Mucosa of descending colon (tissue), 3 donors: Measurements from ENCODE around the gene OPN5. TPM values are rescaled to one million over a fixed set of nuclear protein-coding genes. Genes with fewer than 3 reads are reported as not detected.

Experiments used
- ATAC-seq: fragments of 200-7000 bp; cut with Tn5 transposase; one replicate; pipeline ENCODE4 v1.9.1; 2020; ENCODE audit warnings: mild to moderate bottlenecking, moderate library complexity
- DNase-seq, 3 donors: peaks; one replicate each; pipeline ENCODE4 v3.0.0-alpha.2; 2020
- H3K36me3 ChIP-seq: fragments of 200-600 bp; one replicate; pipeline ENCODE4 v1.8.0; 2021; ENCODE audit warnings: low read depth, mild to moderate bottlenecking
- H3K4me1 ChIP-seq: fragments of 200-600 bp; one replicate; pipeline ENCODE4 v1.8.0; 2021; ENCODE audit warnings: low read depth, mild to moderate bottlenecking
- H3K4me3 ChIP-seq: fragments of 200-600 bp; one replicate; pipeline ENCODE4 v1.8.0; 2021; ENCODE audit warnings: mild to moderate bottlenecking
- H3K9me3 ChIP-seq: fragments of 200-600 bp; one replicate; pipeline ENCODE4 v1.8.0; 2021; ENCODE audit warnings: mild to moderate bottlenecking
- CTCF ChIP-seq: fragments of 200-600 bp; IDR thresholded peaks from one replicate; pipeline ENCODE4 v1.8.0; 2022; ENCODE audit warnings: antibody characterized with exemption, mild to moderate bottlenecking
- intact Hi-C, 2 donors: fragments of 100-400 bp; cut with DNase I in 1 of 2; cut with micrococcal nuclease in 1 of 2; formaldehyde crosslinking; loops; one replicate each; pipeline versions ENCODE4 v1.11.0 to v1.11.1; 2022; cut with DNase I, micrococcal nuclease
- total RNA-seq, 3 donors: library from RNA; stranded (reverse); fragmentation: NEBNext Ultra II Directional in 2 of 3; extraction: Animal tissue kit (Norgen Biotek cat#: 25700) in 2 of 3; gene quantifications; one replicate each; pipeline versions ENCODE4 v1.2.1 to v1.2.4, GENCODE V29; 2021 to 2023
- donor health status: DM: no; HTN: no; CAD: no; lungs with moderate emphysema.
- donor health status: DM: no; HTN: no; CAD: no.
- donor health status: DM: no; HTN: yes; CAD: no.

OPN5 gene
- total RNA-seq, 3 donors from 2014 or later: not detected

DNA sequence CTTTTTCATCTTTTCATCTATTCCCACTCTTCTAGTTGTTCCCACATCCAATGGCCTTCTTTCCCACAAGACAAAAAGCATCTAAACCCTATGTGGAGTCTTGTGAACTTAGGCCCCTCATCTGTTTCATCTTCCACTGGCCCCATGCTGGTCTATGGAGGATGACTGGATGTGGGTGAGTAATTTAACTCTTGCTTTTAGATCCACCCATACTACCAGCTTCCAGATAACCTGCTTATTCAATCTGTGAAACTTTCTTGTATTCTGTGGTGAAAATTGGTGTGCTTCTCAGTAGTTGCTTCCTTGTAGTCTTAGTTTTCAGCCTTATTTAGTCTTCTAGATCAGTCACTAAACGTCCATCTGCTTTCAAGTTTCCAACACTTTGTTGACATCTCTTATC is 64.9 kb downstream of the OPN5 start:
- H3K36me3 ChIP-seq: no peaks in the 10 kb centered on the region
- no peak for ATAC-seq
- no peak for DNase-seq
- no peak for TF ChIP-seq CTCF
- H3K9me3 ChIP-seq: no peaks in the 10 kb centered on the region
- no peaks in the 10 kb centered on the region for H3K4me1 ChIP-seq
- intact Hi-C loops: no loop called here
- H3K4me3 ChIP-seq: no peak overlapping the region

GRCh38 chr6:47851091-47851490 is 69.3 kb downstream of the OPN5 start:
- no peaks in the 10 kb centered on the region for H3K36me3 ChIP-seq
- no peak for TF ChIP-seq CTCF
- no peak overlapping the region for H3K4me3 ChIP-seq
- no peaks in the 10 kb centered on the region for H3K9me3 ChIP-seq
- DNase-seq (no peak), ATAC-seq (no peak)
- intact Hi-C loops: no loop called here
- no peaks in the 10 kb centered on the region for H3K4me1 ChIP-seq

GRCh38 chr6:47852727-47853126 is 70.9 kb downstream of the OPN5 start:
- intact Hi-C loops: no loop called here
- TF ChIP-seq CTCF: no peak
- ATAC-seq (no peak), DNase-seq (no peak)
- Histone ChIP-seq H3K9me3 (no peaks in the 10 kb centered on the region), H3K4me1 (no peaks in the 10 kb centered on the region), H3K4me3 (no peak overlapping the region), H3K36me3 (no peaks in the 10 kb centered on the region)

DNA sequence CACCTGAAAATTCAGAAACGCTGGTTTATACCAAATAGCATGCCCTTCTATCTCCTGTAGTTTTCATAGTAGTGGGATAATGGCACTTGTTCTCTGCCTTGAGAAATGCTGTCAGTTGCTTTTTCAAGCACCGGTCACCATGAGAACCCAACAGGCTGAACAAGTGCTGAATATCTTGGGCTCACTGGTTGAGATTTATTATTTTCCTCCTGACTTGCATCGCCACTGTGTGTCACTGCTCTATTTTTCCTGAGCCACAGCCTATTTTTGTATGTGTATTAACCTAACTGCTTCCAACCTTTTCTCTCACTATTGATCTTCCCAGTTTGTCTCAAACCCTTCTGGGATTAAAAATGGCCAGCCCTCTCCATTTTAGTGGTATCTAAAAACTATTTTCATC is 71.9 kb downstream of the OPN5 start:
- intact Hi-C loops: no loop called here
- no peak for TF ChIP-seq CTCF
- H3K4me1 ChIP-seq: no peaks in the 10 kb centered on the region
- H3K9me3 ChIP-seq: no peaks in the 10 kb centered on the region
- no peak overlapping the region for H3K4me3 ChIP-seq
- no peak for DNase-seq
- no peak for ATAC-seq
- H3K36me3 ChIP-seq: no peaks in the 10 kb centered on the region

GRCh38 chr6:47854971-47855370 is 73.1 kb downstream of the OPN5 start:
- DNase-seq (no peak), ATAC-seq (no peak)
- no peaks in the 10 kb centered on the region for H3K36me3 ChIP-seq
- TF ChIP-seq CTCF: no peak
- no peak overlapping the region for H3K4me3 ChIP-seq
- intact Hi-C loops: no loop called here
- H3K9me3 ChIP-seq: no peaks in the 10 kb centered on the region
- H3K4me1 ChIP-seq: no peaks in the 10 kb centered on the region

GRCh38 chr6:47859175-47859574 is 77.3 kb downstream of the OPN5 start:
- H3K4me1 ChIP-seq: no peaks in the 10 kb centered on the region
- intact Hi-C loops: no loop called here
- no peaks in the 10 kb centered on the region for H3K36me3 ChIP-seq
- H3K9me3 ChIP-seq: no peaks in the 10 kb centered on the region
- TF ChIP-seq CTCF: no peak
- ATAC-seq (no peak), DNase-seq (no peak)
- no peak overlapping the region for H3K4me3 ChIP-seq
